Left lung (tissue), 10 donors: ENCODE data around the gene PSMD1. TPM values are rescaled to one million over a fixed set of nuclear protein-coding genes. Genes with fewer than 3 reads are reported as not detected.
"Not testable (repeated sequence)": the region's sequence is repeated elsewhere in the genome, so short reads cannot be mapped to it uniquely, and the experiment has no call there.

Source experiments
- ATAC-seq: fragments of 200-7000 bp; cut with Tn5 transposase; one replicate; pipeline ENCODE4 v1.9.1; 2020; ENCODE audit warnings: moderate library complexity
- DNase-seq, 4 donors: peaks; one replicate each; pipeline ENCODE4 v3.0.0-alpha.2; 2013 to 2020
- H3K27ac ChIP-seq, 2 donors: fragments of 200-600 bp; sonication (generic) in 1 of 2; one replicate each; pipeline versions ENCODE4 v1.5.0 to v1.8.0; 2020 to 2021
- H3K27me3 ChIP-seq, 2 donors: fragments of 200-600 bp; sonication (generic) in 1 of 2; one replicate each; pipeline versions ENCODE4 v1.5.0 to v1.8.0; 2020 to 2021
- H3K36me3 ChIP-seq, 2 donors: fragments of 200-600 bp; sonication (generic) in 1 of 2; one replicate each; pipeline versions ENCODE4 v1.5.0 to v1.8.0; 2020 to 2021
- H3K4me1 ChIP-seq, 2 donors: fragments of 200-600 bp; one replicate each; pipeline ENCODE4 v1.8.0; 2021
- H3K4me3 ChIP-seq, 2 donors: fragments of 200-600 bp; sonication (generic) in 1 of 2; one replicate each; pipeline versions ENCODE4 v1.5.0 to v1.8.0; 2020 to 2021; ENCODE audit warnings: mild to moderate bottlenecking in 1 of 2
- H3K9me3 ChIP-seq, 2 donors: fragments of 200-600 bp; sonication (generic) in 1 of 2; one replicate each; pipeline versions ENCODE4 v1.5.0 to v1.8.0; 2020 to 2021
- CTCF ChIP-seq, 2 donors: fragments of 200-600 bp; sonication (generic) in 1 of 2; IDR thresholded peaks; one replicate each; pipeline versions ENCODE4 v1.5.0 to v1.8.0; 2021; ENCODE audit warnings: antibody characterized with exemption in 2 of 2
- intact Hi-C, 2 donors: fragments of 100-400 bp; cut with DNase I; formaldehyde crosslinking; loops; one replicate each; pipeline versions ENCODE4 v1.11.2 to v1.14.2; 2022
- polyA plus RNA-seq, 6 donors: library from polyadenylated mRNA; unstranded; fragments of 120-200 nt; gene quantifications; one replicate each; pipeline ENCODE4 v1.2.1, GENCODE V29; 2013; ENCODE audit not compliant: insufficient read length in 6 of 6
- total RNA-seq, 2 donors: library from RNA; stranded (reverse); fragmentation: NEBNext Ultra II Directional; extraction: Animal tissue kit (Norgen Biotek cat#: 25700); gene quantifications; one replicate each; pipeline ENCODE4 v1.2.1, GENCODE V29; 2021
- donor health status: DM: no; HTN: yes; CAD: no.
- donor health status: DM: no; HTN: no; CAD: no.

The PSMD1 gene
- total and polyA plus RNA-seq, 8 donors, result 62.9 to 118 (median 75.9) TPM

GRCh38 chr2:231015478-231015877, 41.2 kb upstream of the PSMD1 start:
- no peak overlapping the region for H3K4me3 ChIP-seq
- H3K27ac ChIP-seq, result no peak overlapping the region
- no peaks in the 10 kb centered on the region for H3K4me1 ChIP-seq
- ATAC-seq, result no peak
- DNase-seq, result no peak
- H3K27me3 ChIP-seq, result peaks cover 0 to 41% of the 10 kb centered on the region in 2 donors
- no peak for TF ChIP-seq CTCF (IDR thresholded peaks at IDR 0.05)
- intact Hi-C loops, result no loop called here
- H3K36me3 ChIP-seq, result no peaks in the 10 kb centered on the region
- no peaks in the 10 kb centered on the region for H3K9me3 ChIP-seq

GRCh38 chr2:231015926-231016325, 40.7 kb upstream of the PSMD1 start:
- intact Hi-C loops, result no loop called here
- ATAC-seq (no peak), DNase-seq (no peak)
- no peaks in the 10 kb centered on the region for H3K36me3 ChIP-seq
- no peaks in the 10 kb centered on the region for H3K4me1 ChIP-seq
- H3K27me3 ChIP-seq, result peaks cover 0 to 41% of the 10 kb centered on the region in 2 donors
- no peak overlapping the region for H3K27ac ChIP-seq
- TF ChIP-seq CTCF (IDR thresholded peaks at IDR 0.05), result no peak
- H3K4me3 ChIP-seq, result no peak overlapping the region
- no peaks in the 10 kb centered on the region for H3K9me3 ChIP-seq

GRCh38 chr2:231016566-231017230, 40.0 kb upstream of the PSMD1 start:
- ATAC-seq, result no peak

GRCh38 chr2:231017231-231017598, 39.5 kb upstream of the PSMD1 start:
- TF ChIP-seq CTCF (IDR thresholded peaks at IDR 0.05), result no peak
- no peaks in the 10 kb centered on the region for H3K9me3 ChIP-seq
- no peaks in the 10 kb centered on the region for H3K36me3 ChIP-seq
- H3K27me3 ChIP-seq, result peaks cover 0 to 33% of the 10 kb centered on the region in 2 donors
- H3K27ac ChIP-seq, result no peak overlapping the region
- ATAC-seq (no peak), DNase-seq (no peak)
- H3K4me1 ChIP-seq, result no peaks in the 10 kb centered on the region
- H3K4me3 ChIP-seq, result no peak overlapping the region
- intact Hi-C loops, result no loop called here

More at GRCh38 chr2:231016566-231017230, 40.0 kb upstream of the PSMD1 start:
- no peak for TF ChIP-seq CTCF (IDR thresholded peaks at IDR 0.05)
- DNase-seq, result no peak
- H3K36me3 ChIP-seq, result no peaks in the 10 kb centered on the region
- no peaks in the 10 kb centered on the region for H3K9me3 ChIP-seq
- no peaks in the 10 kb centered on the region for H3K4me1 ChIP-seq
- H3K27ac ChIP-seq, result no peak overlapping the region
- intact Hi-C loops, result no loop called here
- peaks cover 0 to 39% of the 10 kb centered on the region in 2 donors for H3K27me3 ChIP-seq
- no peak overlapping the region for H3K4me3 ChIP-seq

- no peaks in the 10 kb centered on the region for H3K9me3 ChIP-seq
- peaks cover 0 to 28% of the 10 kb centered on the region in 2 donors for H3K27me3 ChIP-seq
- TF ChIP-seq CTCF (IDR thresholded peaks at IDR 0.05), result no peak
- DNase-seq (no peak), ATAC-seq (no peak)
- no peak overlapping the region for H3K27ac ChIP-seq
- intact Hi-C loops, result no loop called here
- no peak overlapping the region for H3K4me3 ChIP-seq
- no peaks in the 10 kb centered on the region for H3K36me3 ChIP-seq
- no peaks in the 10 kb centered on the region for H3K4me1 ChIP-seq
Measured at GRCh38 chr2:231018184-231018583, 38.5 kb upstream of the PSMD1 start.

- peaks cover 0 to 16% of the 10 kb centered on the region in 2 donors for H3K27me3 ChIP-seq
- H3K4me3 ChIP-seq, H3K4me1 ChIP-seq, H3K9me3 ChIP-seq, H3K36me3 ChIP-seq, H3K27ac ChIP-seq, intact Hi-C loops, DNase-seq, ATAC-seq: not testable (repeated sequence)
Measured at GRCh38 chr2:231025059-231025458, 31.6 kb upstream of the PSMD1 start.
